SHP77 treated with DMSO at 0.1 percent for 48 hours (cell line): Measurements from ENCODE around the gene STT3A.
"Not testable (repeated sequence)": the region's sequence is repeated elsewhere in the genome, so short reads cannot be mapped to it uniquely, and the experiment has no call there.

Experiments used
- DNase-seq: peaks from one replicate; lab custom pipeline; 2025; lab: John Stamatoyannopoulos, UW

STT3A gene

GRCh38 chr11:125592305-125593113 is at the start of gene STT3A:
Gene STT3A (plus strand): TSS chr11:125592852. CDS start chr11:125595916, 3,064 bp downstream.
- peak; percentile 98 for DNase-seq

- no peak for DNase-seq
Measured at GRCh38 chr11:125550780-125551179, 41.9 kb upstream of the STT3A start.

GRCh38 chr11:125551835-125552342 is 40.8 kb upstream of the STT3A start:
- no peak for DNase-seq

- no peak for DNase-seq
Measured at GRCh38 chr11:125552927-125553326, 39.7 kb upstream of the STT3A start.

GRCh38 chr11:125553357-125553756 is 39.3 kb upstream of the STT3A start:
- DNase-seq = no peak

- DNase-seq = no peak
Measured at GRCh38 chr11:125554038-125554437, 38.6 kb upstream of the STT3A start.

- no peak for DNase-seq
Measured at GRCh38 chr11:125559888-125560287, 32.8 kb upstream of the STT3A start.

- no peak for DNase-seq
Measured at GRCh38 chr11:125561924-125562323, 30.7 kb upstream of the STT3A start.

- no peak for DNase-seq
Measured at GRCh38 chr11:125562430-125562829, 30.2 kb upstream of the STT3A start.

GRCh38 chr11:125564357-125564756 is 28.3 kb upstream of the STT3A start:
- DNase-seq = no peak

GRCh38 chr11:125566235-125566634 is 26.4 kb upstream of the STT3A start:
- no peak for DNase-seq

GRCh38 chr11:125568970-125569914 is 23.4 kb upstream of the STT3A start, which contains the start of gene EI24:
Gene EI24 (plus strand): TSS chr11:125569477. CDS start chr11:125572528, 3,051 bp downstream.
- DNase-seq = peak; percentile 70

- DNase-seq = peak; percentile 8
Measured at GRCh38 chr11:125569915-125570621, 22.6 kb upstream of the STT3A start.

GRCh38 chr11:125570952-125571351 is 21.7 kb upstream of the STT3A start:
- DNase-seq = no peak

- DNase-seq = no peak
Measured at GRCh38 chr11:125572916-125573315, 19.7 kb upstream of the STT3A start.

GRCh38 chr11:125577181-125577580 is 15.5 kb upstream of the STT3A start:
- DNase-seq = not testable (repeated sequence)

GRCh38 chr11:125578783-125579182 is 13.9 kb upstream of the STT3A start:
- no peak for DNase-seq

GRCh38 chr11:125579811-125580210 is 12.8 kb upstream of the STT3A start:
- DNase-seq = no peak

GRCh38 chr11:125583496-125583895 is 9.2 kb upstream of the STT3A start:
- DNase-seq = no peak

- no peak for DNase-seq
Measured at GRCh38 chr11:125585487-125585886, 7.2 kb upstream of the STT3A start.

GRCh38 chr11:125586623-125587022 is 6.0 kb upstream of the STT3A start:
- DNase-seq = no peak

GRCh38 chr11:125587480-125587879 is 5.2 kb upstream of the STT3A start:
- no peak for DNase-seq
